GM12873 (cell line): ENCODE results near the gene BRINP1.

Source experiments
- TF ChIP-seq, protein P1 (sequence below): IDR thresholded peaks from 2 replicates; pipeline ENCODE4 v1.5.1; 2012; ENCODE audit warnings: low read depth, mild to moderate bottlenecking, moderate library complexity, low read length, control low read depth; ENCODE audit not compliant: insufficient read depth; ENCODE audit errors: missing control alignments

The BRINP1 gene

DNA sequence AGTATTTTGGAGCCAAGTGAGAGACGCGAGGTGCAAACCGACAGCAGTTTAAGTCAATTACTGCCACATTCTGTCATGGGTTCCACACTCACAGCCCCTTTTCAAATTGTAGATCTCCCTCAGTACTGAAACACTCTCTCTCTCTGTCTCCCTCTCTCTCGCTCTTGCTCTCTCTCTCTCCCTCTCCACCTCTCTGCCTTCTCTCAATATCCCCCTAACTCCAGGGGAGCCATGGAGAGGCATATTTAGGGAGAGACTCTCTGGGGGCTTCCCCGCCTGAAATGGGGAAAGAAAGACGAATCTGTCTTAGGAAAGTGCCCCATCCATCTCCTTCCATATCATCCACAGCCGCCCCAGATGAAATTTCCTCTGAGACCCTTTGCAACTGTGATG is 1.6 kb downstream of the BRINP1 start:
- TF ChIP-seq, protein P1, sequence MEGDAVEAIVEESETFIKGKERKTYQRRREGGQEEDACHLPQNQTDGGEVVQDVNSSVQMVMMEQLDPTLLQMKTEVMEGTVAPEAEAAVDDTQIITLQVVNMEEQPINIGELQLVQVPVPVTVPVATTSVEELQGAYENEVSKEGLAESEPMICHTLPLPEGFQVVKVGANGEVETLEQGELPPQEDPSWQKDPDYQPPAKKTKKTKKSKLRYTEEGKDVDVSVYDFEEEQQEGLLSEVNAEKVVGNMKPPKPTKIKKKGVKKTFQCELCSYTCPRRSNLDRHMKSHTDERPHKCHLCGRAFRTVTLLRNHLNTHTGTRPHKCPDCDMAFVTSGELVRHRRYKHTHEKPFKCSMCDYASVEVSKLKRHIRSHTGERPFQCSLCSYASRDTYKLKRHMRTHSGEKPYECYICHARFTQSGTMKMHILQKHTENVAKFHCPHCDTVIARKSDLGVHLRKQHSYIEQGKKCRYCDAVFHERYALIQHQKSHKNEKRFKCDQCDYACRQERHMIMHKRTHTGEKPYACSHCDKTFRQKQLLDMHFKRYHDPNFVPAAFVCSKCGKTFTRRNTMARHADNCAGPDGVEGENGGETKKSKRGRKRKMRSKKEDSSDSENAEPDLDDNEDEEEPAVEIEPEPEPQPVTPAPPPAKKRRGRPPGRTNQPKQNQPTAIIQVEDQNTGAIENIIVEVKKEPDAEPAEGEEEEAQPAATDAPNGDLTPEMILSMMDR: no peak

GRCh38 chr9:119366909-119367682 is 2.1 kb downstream of the BRINP1 start:
- TF ChIP-seq, protein P1: no peak

- TF ChIP-seq, protein P1: peak; percentile 62
Measured at GRCh38 chr9:119365291-119366027, 3.8 kb downstream of the BRINP1 start.

DNA sequence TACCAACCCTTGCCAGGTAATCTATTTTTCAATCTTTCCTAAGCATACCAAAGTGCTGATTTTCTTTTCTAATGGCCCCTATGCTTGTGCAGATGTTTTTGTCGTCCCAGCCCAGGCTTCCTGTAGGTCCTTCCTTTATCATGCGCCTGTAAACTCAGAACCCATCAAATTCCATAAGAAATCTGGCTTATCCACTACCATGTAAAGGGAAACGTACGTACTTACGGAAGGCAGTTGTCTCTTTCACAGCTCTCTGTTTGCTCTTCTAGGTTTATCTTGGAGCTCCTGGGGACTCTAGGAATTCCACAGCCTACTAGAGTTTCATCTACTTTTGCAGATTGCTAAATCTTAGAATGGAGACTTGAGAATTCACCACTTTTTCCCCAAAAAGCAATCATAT is 9.0 kb downstream of the BRINP1 start:
- TF ChIP-seq, protein P1: no peak

DNA sequence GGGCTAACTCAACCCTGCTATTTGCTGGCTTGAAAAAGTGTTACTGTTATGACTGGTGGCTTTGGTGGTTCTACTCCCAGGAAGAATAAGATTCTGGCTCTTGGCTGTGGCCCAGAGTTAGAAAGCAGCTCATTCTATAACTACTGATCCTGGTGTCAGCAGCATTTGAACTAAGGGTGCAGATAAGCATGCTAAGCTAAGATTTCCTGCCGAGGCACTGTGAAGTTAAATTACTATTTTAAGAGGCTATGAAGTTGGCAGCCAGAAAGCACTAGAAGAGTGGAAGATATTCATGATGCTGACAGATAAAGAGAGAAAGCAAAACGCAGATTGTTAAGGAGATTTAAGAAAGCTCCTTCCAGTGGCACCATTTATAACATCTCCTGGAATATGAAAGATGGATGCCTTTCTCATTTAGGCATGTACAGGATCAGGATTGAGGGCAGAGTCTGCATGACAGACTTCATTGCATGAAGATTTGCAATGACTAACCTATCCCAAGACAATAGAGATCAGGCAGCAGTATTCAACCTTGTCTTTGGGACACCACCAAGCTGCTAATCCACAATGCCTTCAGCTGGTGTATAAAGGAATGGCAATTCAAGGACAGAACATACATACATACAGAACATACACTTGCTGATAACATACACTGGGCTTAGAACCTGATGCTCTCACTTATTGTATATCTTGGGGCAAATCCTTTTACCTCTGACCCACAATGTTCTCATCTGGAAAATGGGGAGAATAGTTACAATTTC is 11.7 kb downstream of the BRINP1 start:
- TF ChIP-seq, protein P1: no peak

DNA sequence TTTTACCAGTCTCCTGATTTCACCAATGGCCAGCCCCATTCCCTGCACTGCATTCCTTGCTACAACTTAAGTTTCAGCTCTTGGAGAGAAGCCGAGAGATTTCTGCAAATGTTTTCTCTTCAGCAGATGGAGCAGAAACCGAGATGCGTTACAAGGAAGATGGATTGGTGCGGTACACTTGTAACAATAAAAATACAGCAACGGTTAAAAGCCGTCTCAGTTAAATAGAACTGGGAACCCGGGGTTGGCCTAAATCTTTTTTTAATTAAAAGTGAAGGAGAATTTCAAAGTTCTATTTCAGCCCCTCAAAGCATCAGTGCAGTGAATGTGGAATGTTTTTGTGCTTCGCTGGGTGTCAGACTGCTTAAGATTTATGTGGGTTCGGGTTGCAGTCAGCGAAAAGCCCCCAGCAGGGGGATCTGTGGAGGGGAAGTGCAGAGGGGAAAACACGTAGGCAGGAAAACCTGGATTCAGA is 19.8 kb downstream of the BRINP1 start:
- TF ChIP-seq, protein P1: no peak
